Astrocyte (in vitro differentiated cells and primary cell): ENCODE results near the gene HMOX1. TPM values are rescaled to one million over a fixed set of nuclear protein-coding genes. Genes with fewer than 3 reads are reported as not detected.
A peak's percentile ranks its signal among the peaks of the same experiment; 100 is the strongest.

Experiments used
- DNase-seq: peaks from one replicate; pipeline ENCODE4 v3.0.0-alpha.2; 2010; ENCODE audit warnings: low read depth
- FAIRE-seq: peaks from 2 replicates; lab custom pipeline; 2011; peaks lifted over from hg19 to GRCh38; lab: Jason Lieb, UNC
- H2AFZ ChIP-seq: 2 replicates; pipeline ENCODE4 v1.6.0; 2012; ENCODE audit warnings: low read depth, low read length, inconsistent platforms
- H3K27ac ChIP-seq: 2 replicates; pipeline ENCODE4 v1.5.1; 2011; ENCODE audit warnings: low read depth, low read length, inconsistent platforms
- H3K27me3 ChIP-seq: 2 replicates; pipeline ENCODE4 v1.6.0; 2011; ENCODE audit warnings: low read length, inconsistent platforms; ENCODE audit not compliant: insufficient read depth
- H3K36me3 ChIP-seq: 2 replicates; pipeline ENCODE4 v1.5.1; 2011; ENCODE audit warnings: low read length, inconsistent platforms; ENCODE audit not compliant: insufficient read depth
- H3K4me1 ChIP-seq: 2 replicates; pipeline ENCODE4 v1.5.1; 2011; ENCODE audit warnings: low read length, inconsistent platforms; ENCODE audit not compliant: insufficient read depth
- H3K4me2 ChIP-seq: 2 replicates; pipeline ENCODE4 v1.6.0; 2012; ENCODE audit warnings: low read length, inconsistent platforms
- H3K4me3 ChIP-seq: 2 replicates; pipeline ENCODE4 v1.5.1; 2011; ENCODE audit warnings: low read depth, mild to moderate bottlenecking, low read length, inconsistent platforms; ENCODE audit not compliant: insufficient read depth
- H3K79me2 ChIP-seq: 2 replicates; pipeline ENCODE4 v1.6.0; 2012; ENCODE audit warnings: mild to moderate bottlenecking, low read length, inconsistent platforms; ENCODE audit not compliant: insufficient read depth
- H3K9ac ChIP-seq: 2 replicates; pipeline ENCODE4 v1.6.0; 2012; ENCODE audit warnings: mild to moderate bottlenecking, low read length, inconsistent platforms
- H3K9me3 ChIP-seq: 2 replicates; pipeline ENCODE4 v1.5.1; 2012; ENCODE audit warnings: low read depth, mild to moderate bottlenecking, low read length, inconsistent platforms; ENCODE audit not compliant: insufficient read depth
- H4K20me1 ChIP-seq: 2 replicates; pipeline ENCODE4 v1.6.0; 2012; ENCODE audit warnings: low read length, inconsistent platforms; ENCODE audit not compliant: insufficient read depth
- H3K27ac Mint-ChIP-seq: one replicate; pipeline ENCODE4 v1.8.0; 2021; ENCODE audit warnings: mild to moderate bottlenecking, mixed read lengths; ENCODE audit not compliant: unreplicated experiment
- H3K27me3 Mint-ChIP-seq: one replicate; pipeline ENCODE4 v1.8.0; 2021; ENCODE audit warnings: low read depth, mixed read lengths; ENCODE audit not compliant: unreplicated experiment
- H3K36me3 Mint-ChIP-seq: one replicate; pipeline ENCODE4 v1.8.0; 2021; ENCODE audit warnings: low read depth, mixed read lengths; ENCODE audit not compliant: unreplicated experiment
- H3K4me1 Mint-ChIP-seq: one replicate; pipeline ENCODE4 v1.8.0; 2021; ENCODE audit warnings: low read depth, mixed read lengths; ENCODE audit not compliant: unreplicated experiment
- H3K4me3 Mint-ChIP-seq: one replicate; pipeline ENCODE4 v1.8.0; 2021; ENCODE audit warnings: mild to moderate bottlenecking, moderate library complexity, mixed read lengths; ENCODE audit not compliant: unreplicated experiment
- H3K9me3 Mint-ChIP-seq: one replicate; pipeline ENCODE4 v1.8.0; 2021; ENCODE audit warnings: mild to moderate bottlenecking, mixed read lengths; ENCODE audit not compliant: unreplicated experiment
- CTCF ChIP-seq: IDR thresholded peaks from 2 replicates; pipeline ENCODE4 v1.5.1; 2011; ENCODE audit warnings: low read depth, mild to moderate bottlenecking, inconsistent platforms, low read length, moderate library complexity; ENCODE audit not compliant: insufficient read depth
- EZH2 ChIP-seq: IDR thresholded peaks from 2 replicates; pipeline ENCODE4 v1.6.1; 2012; ENCODE audit warnings: mild to moderate bottlenecking, low read length, inconsistent platforms; ENCODE audit not compliant: insufficient read depth
- total RNA-seq: library from RNA; stranded (reverse); gene quantifications from 2 replicates; pipeline ENCODE4 v1.2.1, GENCODE V29; 2021

HMOX1 gene
- total RNA-seq, 1 donor from 2014 or later: 17.0 TPM

- peaks cover 9% of the 10 kb centered on the region for H3K36me3 ChIP-seq
- peaks cover 13% of the 10 kb centered on the region for H3K36me3 Mint-ChIP-seq
Observed at GRCh38 chr22:35410663-35411034, 29.8 kb downstream of the HMOX1 start.

GRCh38 chr22:35411102-35411501 lies 30.2 kb downstream of the HMOX1 start:
- H3K27me3 Mint-ChIP-seq: peaks cover 4% of the 10 kb centered on the region
- peaks cover 13% of the 10 kb centered on the region for H3K36me3 Mint-ChIP-seq
- Histone ChIP-seq H3K79me2 (no peaks in the 10 kb centered on the region), H3K36me3 (peaks cover 14% of the 10 kb centered on the region), H3K9me3 (no peaks in the 10 kb centered on the region), H3K27ac (no peak overlapping the region), H4K20me1 (no peaks in the 10 kb centered on the region), H3K9ac (no peak overlapping the region), H3K4me3 (no peak overlapping the region), H3K4me1 (no peaks in the 10 kb centered on the region), H2AFZ (no peak overlapping the region), H3K27me3 (no peaks in the 10 kb centered on the region), H3K4me2 (no peak overlapping the region)
- H3K9me3 Mint-ChIP-seq: peaks cover 1% of the 10 kb centered on the region
- peak overlapping the region; percentile 81 for H3K27ac Mint-ChIP-seq
- DNase-seq: no peak
- FAIRE-seq: no peak
- no peak for TF ChIP-seq CTCF
- TF ChIP-seq EZH2: no peak
- H3K4me3 Mint-ChIP-seq: no peak overlapping the region
- no peaks in the 10 kb centered on the region for H3K4me1 Mint-ChIP-seq

More at GRCh38 chr22:35410663-35411034, 29.8 kb downstream of the HMOX1 start:
- no peak for DNase-seq
- no peak overlapping the region for H2AFZ ChIP-seq
- TF ChIP-seq CTCF: no peak
- no peak for TF ChIP-seq EZH2
- no peaks in the 10 kb centered on the region for H4K20me1 ChIP-seq
- H3K79me2 ChIP-seq: no peaks in the 10 kb centered on the region
- no peaks in the 10 kb centered on the region for H3K4me1 ChIP-seq
- no peak overlapping the region for H3K9ac ChIP-seq
- Mint-ChIP-seq H3K4me1 (no peaks in the 10 kb centered on the region), H3K27ac (no peak overlapping the region), H3K27me3 (peaks cover 4% of the 10 kb centered on the region), H3K9me3 (peaks cover 1% of the 10 kb centered on the region), H3K4me3 (no peak overlapping the region)
- H3K4me3 ChIP-seq: no peak overlapping the region
- H3K27me3 ChIP-seq: no peaks in the 10 kb centered on the region
- no peak overlapping the region for H3K27ac ChIP-seq
- H3K9me3 ChIP-seq: no peaks in the 10 kb centered on the region
- no peak overlapping the region for H3K4me2 ChIP-seq
- FAIRE-seq: no peak

DNA sequence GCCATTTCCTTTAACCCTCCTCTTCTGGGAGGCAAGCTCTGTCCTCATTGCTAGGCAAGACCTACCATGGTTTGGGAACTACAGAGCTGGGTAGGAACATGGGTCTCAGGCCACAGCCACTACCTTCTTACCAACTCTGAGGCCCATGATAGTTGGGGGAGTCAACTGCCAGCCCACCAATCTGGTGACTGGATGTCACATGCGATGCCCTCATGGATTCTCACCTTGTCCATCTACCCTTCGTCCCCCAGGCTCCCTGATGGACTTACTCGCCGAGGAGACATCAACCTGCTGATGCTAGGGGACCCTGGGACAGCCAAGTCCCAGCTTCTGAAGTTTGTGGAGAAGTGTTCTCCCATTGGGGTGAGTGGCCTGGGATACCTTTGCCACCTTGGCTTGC lies 32.7 kb downstream of the HMOX1 start:
- Histone ChIP-seq H3K4me3 (no peak overlapping the region), H3K4me1 (no peaks in the 10 kb centered on the region), H3K9me3 (no peaks in the 10 kb centered on the region), H3K9ac (no peak overlapping the region), H3K27me3 (no peaks in the 10 kb centered on the region), H3K27ac (no peak overlapping the region), H3K79me2 (no peaks in the 10 kb centered on the region), H2AFZ (no peak overlapping the region), H4K20me1 (no peaks in the 10 kb centered on the region), H3K36me3 (peaks cover 13% of the 10 kb centered on the region), H3K4me2 (no peak overlapping the region)
- DNase-seq (no peak), FAIRE-seq (no peak)
- Mint-ChIP-seq H3K27me3 (peaks cover 2% of the 10 kb centered on the region), H3K4me1 (no peaks in the 10 kb centered on the region), H3K4me3 (no peak overlapping the region), H3K36me3 (peaks cover 21% of the 10 kb centered on the region), H3K9me3 (peaks cover 2% of the 10 kb centered on the region), H3K27ac (no peak overlapping the region)
- no peak for TF ChIP-seq EZH2
- no peak for TF ChIP-seq CTCF
